BLaER1 treated with 17β-estradiol and CSF1 and Interleukin-3, amounts not matched to agents 10 nM and 100 nM (cell line): ENCODE data around the gene FHIT.

Experiments used
- H3K27ac ChIP-seq, 11 experiments: shearing (Covaris generic); formaldehyde crosslinking; 2 replicates each; pipeline ENCODE4 v1.8.1; 2022
- H3K27me3 ChIP-seq, 11 experiments: shearing (Covaris generic); formaldehyde crosslinking; 2 replicates each; pipeline ENCODE4 v1.8.1; 2022
- H3K36me3 ChIP-seq, 11 experiments: shearing (Covaris generic); formaldehyde crosslinking; 2 replicates each; pipeline ENCODE4 v1.8.1; 2022
- H3K4me1 ChIP-seq, 10 experiments: shearing (Covaris generic); formaldehyde crosslinking; 2 replicates each; pipeline ENCODE4 v1.8.1; 2022
- H3K4me2 ChIP-seq, 11 experiments: shearing (Covaris generic); formaldehyde crosslinking; 2 replicates each; pipeline ENCODE4 v1.8.1; 2022
- H3K4me3 ChIP-seq, 10 experiments: shearing (Covaris generic); formaldehyde crosslinking; 2 replicates each; pipeline ENCODE4 v1.8.1; 2022
- H3K9ac ChIP-seq, 11 experiments: shearing (Covaris generic); formaldehyde crosslinking; 2 replicates each; pipeline ENCODE4 v1.8.1; 2022
- H3K9me3 ChIP-seq, 11 experiments: shearing (Covaris generic); formaldehyde crosslinking; replicated peaks in 1 of 11; 2 replicates each; pipeline ENCODE4 v1.8.1; 2022
- H4K20me1 ChIP-seq, 11 experiments: shearing (Covaris generic); formaldehyde crosslinking; 2 replicates each; pipeline ENCODE4 v1.8.1; 2022
- Cebpa-rat ChIP-seq, 11 experiments: shearing (Covaris generic); IDR thresholded peaks; 2 replicates each; pipeline ENCODE4 v1.8.1; 2022

Gene FHIT

DNA sequence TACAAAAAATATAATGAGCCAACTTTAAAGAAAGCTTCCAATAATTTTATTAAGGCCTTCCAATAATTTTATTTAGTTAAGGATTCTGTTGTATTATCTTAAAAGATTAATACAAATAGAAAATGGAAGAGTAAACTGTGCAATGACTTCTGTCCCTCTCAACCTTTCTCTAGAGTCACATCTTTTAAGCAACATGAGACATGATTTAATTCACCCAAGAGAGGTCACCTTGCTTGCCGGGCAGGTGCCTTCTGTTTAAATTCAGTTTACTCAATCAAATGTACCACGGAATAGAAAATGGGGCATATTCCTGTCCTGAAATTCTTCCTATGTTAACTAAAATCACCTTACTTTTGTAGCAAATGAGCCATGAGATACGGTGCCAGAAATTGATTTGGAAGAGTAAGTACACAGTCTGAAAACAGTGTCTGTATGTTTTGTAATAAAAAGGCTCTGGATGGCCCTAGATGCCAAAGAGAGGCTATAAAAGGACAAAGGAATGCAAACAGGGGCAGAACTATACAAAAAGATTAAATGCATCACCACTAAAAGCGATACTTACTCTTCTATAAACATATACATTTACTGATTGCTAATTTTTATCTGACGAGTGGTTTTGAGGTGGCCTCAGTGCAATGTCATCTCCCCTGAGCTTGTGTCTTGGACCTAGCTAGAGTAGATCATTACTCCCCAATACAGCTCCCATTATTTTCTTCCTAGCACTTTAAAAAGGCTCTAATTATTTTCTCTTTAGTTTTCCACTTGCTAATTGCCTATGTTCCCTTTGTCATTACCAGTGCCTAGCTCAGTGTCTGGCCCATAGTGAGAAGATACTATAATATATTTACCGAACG is 134.0 kb downstream of the FHIT start:
- Histone ChIP-seq H3K9me3 (peaks cover 0 to 12% (median 10%) of the 10 kb centered on the region in 11 experiments; a peak in 10 of 22 replicates), H3K4me3 (no peak overlapping the region)

DNA sequence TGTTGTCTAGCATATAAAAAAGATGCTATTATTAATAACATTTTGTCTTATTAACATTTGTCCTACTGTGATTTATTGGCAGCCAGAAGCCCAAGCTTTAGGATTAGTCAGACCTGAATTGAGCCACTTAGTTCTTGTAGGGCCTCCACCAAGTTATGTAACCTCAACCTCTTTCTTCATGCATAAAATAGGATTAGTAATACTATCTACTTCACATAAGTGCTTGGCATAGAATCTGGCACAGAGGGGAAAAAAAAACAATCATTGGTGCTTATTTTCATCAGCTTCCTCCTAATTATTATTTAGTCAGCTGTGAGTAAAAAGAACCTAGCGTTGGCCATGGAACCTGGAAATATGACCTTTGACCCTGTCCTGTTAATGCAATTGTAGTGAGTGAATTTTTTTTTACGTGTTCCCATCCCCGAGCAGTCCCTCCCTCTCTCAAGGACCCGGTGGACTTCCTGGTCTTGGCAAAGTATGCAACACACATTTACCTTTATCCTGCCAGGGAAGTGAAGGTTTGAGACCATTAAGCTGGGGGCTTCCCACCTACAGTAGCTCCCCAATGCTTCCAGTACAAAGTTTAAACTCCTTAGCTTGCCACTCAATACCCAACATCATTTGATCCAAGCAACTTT is 136.8 kb downstream of the FHIT start:
- TF ChIP-seq Cebpa-rat (IDR thresholded peaks at IDR 0.05): no peak
- Histone ChIP-seq H3K36me3 (no peaks in the 10 kb centered on the region), H4K20me1 (no peaks in the 10 kb centered on the region), H3K4me2 (no peak overlapping the region), H3K27me3 (no peaks in the 10 kb centered on the region), H3K4me1 (no peaks in the 10 kb centered on the region), H3K4me3 (no peak overlapping the region), H3K9ac (no peak overlapping the region), H3K27ac (no peak overlapping the region), H3K9me3 (no peaks in the 10 kb centered on the region)

More for the DNA sequence above, 134.0 kb downstream of the FHIT start:
- Histone ChIP-seq H3K27ac (no peak overlapping the region), H4K20me1 (no peaks in the 10 kb centered on the region), H3K4me1 (no peaks in the 10 kb centered on the region), H3K9ac (no peak overlapping the region), H3K4me2 (no peak overlapping the region), H3K36me3 (no peaks in the 10 kb centered on the region), H3K27me3 (no peaks in the 10 kb centered on the region)
- TF ChIP-seq Cebpa-rat (IDR thresholded peaks at IDR 0.05): no peak

DNA sequence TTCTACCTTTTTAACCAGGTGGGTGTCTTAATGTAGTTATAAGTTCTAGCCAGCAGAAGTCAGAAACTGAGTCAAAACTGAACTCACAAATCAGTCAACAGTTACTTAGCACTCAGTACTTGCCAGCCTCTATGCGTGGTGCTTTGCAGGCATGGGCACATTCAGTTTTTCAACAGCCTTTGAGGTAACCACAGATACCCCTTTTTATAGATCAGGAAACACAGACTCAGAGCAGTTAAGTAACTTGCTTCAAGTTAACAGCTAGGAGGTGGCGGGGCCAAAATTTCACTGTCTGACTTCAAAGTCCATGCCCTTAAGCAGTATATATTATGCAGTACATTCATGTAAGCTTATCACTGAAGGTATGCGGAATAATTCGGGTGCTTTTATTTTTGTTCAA is 139.4 kb downstream of the FHIT start:
- Histone ChIP-seq H3K4me3 (no peak overlapping the region), H3K9ac (no peak overlapping the region), H3K36me3 (no peaks in the 10 kb centered on the region), H3K4me2 (no peak overlapping the region), H4K20me1 (no peaks in the 10 kb centered on the region), H3K27ac (no peak overlapping the region), H3K4me1 (no peaks in the 10 kb centered on the region), H3K27me3 (no peaks in the 10 kb centered on the region), H3K9me3 (no peaks in the 10 kb centered on the region)
- no peak for TF ChIP-seq Cebpa-rat (IDR thresholded peaks at IDR 0.05)

DNA sequence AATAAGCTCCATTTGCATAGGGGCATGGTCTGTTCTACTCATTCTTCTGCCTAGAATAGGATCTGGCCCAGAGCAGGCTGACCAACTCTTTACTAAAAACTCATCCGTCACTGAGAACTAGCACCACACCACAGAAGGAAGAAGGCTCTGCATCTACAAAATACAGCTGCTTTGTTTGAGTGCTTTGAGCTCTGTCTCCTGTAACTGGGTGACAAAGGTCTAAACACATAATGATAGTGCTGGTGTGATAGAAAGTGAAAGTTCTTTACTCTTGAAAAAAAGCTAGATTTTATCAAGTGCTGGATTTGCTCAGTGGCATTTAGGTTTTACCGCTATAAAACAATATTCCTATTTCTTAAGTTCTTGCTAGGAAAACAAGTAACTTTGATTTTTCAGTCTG is 140.7 kb downstream of the FHIT start:
- Histone ChIP-seq H4K20me1 (no peaks in the 10 kb centered on the region), H3K27me3 (no peaks in the 10 kb centered on the region), H3K36me3 (no peaks in the 10 kb centered on the region), H3K4me1 (no peaks in the 10 kb centered on the region), H3K4me3 (no peak overlapping the region), H3K9ac (no peak overlapping the region), H3K27ac (no peak overlapping the region), H3K4me2 (no peak overlapping the region), H3K9me3 (no peaks in the 10 kb centered on the region)
- TF ChIP-seq Cebpa-rat (IDR thresholded peaks at IDR 0.05): no peak

DNA sequence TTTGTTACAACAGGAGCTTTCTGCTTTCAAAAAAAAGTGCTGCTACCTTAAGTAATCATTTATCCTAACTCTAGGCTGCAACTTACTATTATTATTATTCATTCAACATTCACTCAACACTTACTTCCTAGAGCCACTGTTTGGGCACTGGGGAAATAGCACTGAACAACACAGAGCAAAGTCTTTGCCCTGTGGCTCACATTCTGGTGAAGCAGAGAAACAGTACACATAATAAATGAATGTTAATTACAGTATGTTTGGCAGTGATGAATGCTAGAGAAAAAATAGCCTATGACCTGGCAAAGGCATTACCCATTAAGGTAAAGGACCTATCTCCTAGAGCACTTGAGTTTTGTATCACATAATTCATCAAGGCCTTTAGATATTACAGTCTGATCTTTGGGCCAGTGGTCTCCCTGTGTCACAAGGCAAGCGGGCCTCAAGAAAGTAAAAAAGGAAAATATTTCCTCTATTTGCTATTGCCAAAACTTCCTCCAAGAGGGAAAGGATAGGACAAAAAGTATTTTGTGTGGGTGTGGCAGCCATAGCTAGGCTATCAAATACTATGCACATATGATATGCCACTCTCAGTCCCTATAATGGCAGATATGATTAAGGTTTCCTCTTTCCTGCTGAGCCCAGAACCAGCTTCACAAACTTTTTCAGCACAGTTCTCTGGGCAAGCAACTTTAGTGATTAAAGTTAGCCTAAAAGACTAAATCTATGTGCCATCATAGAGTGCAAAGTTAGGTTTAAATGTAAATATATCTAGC is 142.8 kb downstream of the FHIT start:
- no peaks in the 10 kb centered on the region for H4K20me1 ChIP-seq
- H3K4me3 ChIP-seq: no peak overlapping the region
- no peak overlapping the region for H3K9ac ChIP-seq
- H3K4me2 ChIP-seq: no peak overlapping the region
- no peak overlapping the region for H3K27ac ChIP-seq
- no peaks in the 10 kb centered on the region for H3K9me3 ChIP-seq
- no peak for TF ChIP-seq Cebpa-rat (IDR thresholded peaks at IDR 0.05)
- no peaks in the 10 kb centered on the region for H3K36me3 ChIP-seq
- no peaks in the 10 kb centered on the region for H3K4me1 ChIP-seq
- no peaks in the 10 kb centered on the region for H3K27me3 ChIP-seq

DNA sequence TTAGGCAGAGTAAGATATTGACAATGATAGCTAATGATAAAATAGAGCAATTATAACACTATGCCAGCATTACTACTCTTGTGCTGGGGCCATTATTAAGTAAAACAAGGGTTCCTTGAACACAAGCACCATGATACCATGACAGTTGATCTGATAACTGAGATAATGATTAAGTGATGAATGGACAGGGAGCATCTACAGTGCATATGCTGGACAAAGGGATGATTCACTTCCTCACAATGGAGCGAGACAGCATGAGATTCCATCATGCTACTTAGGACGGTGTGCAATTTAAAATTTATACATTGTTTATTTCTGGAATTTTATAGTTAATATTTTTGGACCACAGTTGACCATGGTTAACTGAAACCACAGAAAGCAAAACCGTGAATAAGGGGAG is 156.6 kb downstream of the FHIT start:
- Histone ChIP-seq H3K36me3 (no peaks in the 10 kb centered on the region), H3K27me3 (no peaks in the 10 kb centered on the region), H3K4me1 (no peaks in the 10 kb centered on the region), H3K4me3 (no peak overlapping the region), H3K4me2 (no peak overlapping the region), H3K9ac (no peak overlapping the region), H3K27ac (no peak overlapping the region), H4K20me1 (no peaks in the 10 kb centered on the region), H3K9me3 (no peaks in the 10 kb centered on the region)
- TF ChIP-seq Cebpa-rat (IDR thresholded peaks at IDR 0.05): no peak

DNA sequence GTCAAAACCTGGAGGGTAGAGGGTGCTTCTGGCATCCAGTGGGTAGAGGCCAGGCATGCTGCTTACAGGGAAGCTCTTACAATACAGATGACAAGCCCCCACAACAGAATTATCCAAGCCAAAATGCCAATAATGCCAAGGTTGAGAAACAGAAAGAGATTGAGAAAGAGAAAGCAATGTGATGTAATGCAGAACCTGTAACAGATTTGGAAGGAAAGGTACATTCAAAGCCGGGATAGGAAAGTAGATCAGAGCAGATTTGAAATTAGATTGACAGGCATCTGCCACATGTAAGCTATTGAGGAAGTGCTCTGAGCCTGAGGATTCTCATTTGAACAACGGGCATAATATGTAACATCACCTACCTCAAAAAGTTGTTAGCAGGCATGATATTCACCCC is 157.9 kb downstream of the FHIT start:
- H3K4me3 ChIP-seq: no peak overlapping the region
- TF ChIP-seq Cebpa-rat (IDR thresholded peaks at IDR 0.05): no peak
- H3K9me3 ChIP-seq: no peaks in the 10 kb centered on the region
- no peaks in the 10 kb centered on the region for H3K27me3 ChIP-seq
- H3K4me2 ChIP-seq: no peak overlapping the region
- H3K4me1 ChIP-seq: no peaks in the 10 kb centered on the region
- no peak overlapping the region for H3K27ac ChIP-seq
- H4K20me1 ChIP-seq: no peaks in the 10 kb centered on the region
- H3K9ac ChIP-seq: no peak overlapping the region
- no peaks in the 10 kb centered on the region for H3K36me3 ChIP-seq

DNA sequence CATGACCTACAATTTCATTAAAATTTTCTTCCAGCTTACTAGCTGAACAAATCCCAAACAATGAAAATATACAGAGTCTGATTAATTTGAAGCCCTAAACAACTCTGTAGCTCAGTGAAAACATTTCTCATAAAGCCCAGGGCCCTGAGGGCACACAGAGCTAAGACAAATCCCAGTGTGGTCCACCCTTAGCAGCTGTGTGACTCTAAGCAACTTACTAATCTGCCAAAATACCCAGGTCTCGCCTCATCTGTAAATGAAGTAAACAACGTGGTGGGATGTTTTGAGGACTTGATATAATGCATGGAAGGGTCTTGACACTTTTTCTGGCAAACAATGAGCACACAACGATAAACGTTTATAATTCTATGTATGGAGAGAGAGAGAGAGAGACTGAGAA is 158.4 kb downstream of the FHIT start:
- Histone ChIP-seq H3K27me3 (no peaks in the 10 kb centered on the region), H3K27ac (no peak overlapping the region), H3K9ac (no peak overlapping the region), H3K4me3 (no peak overlapping the region), H3K36me3 (no peaks in the 10 kb centered on the region), H3K9me3 (no peaks in the 10 kb centered on the region), H3K4me2 (no peak overlapping the region), H4K20me1 (no peaks in the 10 kb centered on the region), H3K4me1 (no peaks in the 10 kb centered on the region)
- TF ChIP-seq Cebpa-rat (IDR thresholded peaks at IDR 0.05): no peak

DNA sequence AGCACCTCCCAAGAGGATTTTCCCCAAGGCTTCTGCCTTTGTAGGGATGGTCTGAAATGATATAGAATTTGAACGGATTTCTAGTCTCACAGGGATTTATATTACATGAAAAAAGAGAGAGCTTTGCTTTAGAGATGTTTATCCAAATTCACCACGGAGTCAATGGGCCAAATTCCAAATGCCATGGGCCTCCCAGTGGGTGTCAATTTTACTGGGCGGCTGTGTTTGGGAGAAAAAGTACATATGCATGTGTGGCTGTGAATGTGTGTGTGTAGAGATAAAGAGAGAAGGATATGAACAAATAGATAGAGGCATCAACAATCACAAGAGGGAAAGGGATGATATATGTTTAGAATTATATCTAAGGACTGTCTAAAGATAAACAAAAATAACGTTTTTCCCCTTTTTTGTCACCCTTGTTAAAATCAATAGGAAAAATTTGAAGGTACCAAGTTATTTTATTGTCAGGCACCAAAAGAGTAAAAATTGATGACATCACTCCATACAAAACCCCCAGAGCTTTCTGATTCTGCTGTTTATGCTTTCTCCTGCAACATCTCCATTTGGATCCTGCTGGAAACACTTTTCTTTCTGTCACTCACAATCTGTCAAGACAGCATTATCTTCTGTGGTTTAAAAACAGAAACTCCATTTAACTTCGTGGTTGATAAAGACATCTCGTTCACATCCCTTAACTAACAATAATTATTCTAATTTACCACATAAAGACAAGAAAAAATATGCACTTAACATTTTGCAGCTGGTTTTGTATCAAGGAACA is 160.7 kb downstream of the FHIT start:
- H3K4me3 ChIP-seq: no peak overlapping the region
- H3K36me3 ChIP-seq: no peaks in the 10 kb centered on the region
- H3K4me1 ChIP-seq: no peaks in the 10 kb centered on the region
- no peak overlapping the region for H3K9ac ChIP-seq
- no peak for TF ChIP-seq Cebpa-rat (IDR thresholded peaks at IDR 0.05)
- H4K20me1 ChIP-seq: no peaks in the 10 kb centered on the region
- no peak overlapping the region for H3K4me2 ChIP-seq
- H3K9me3 ChIP-seq: no peaks in the 10 kb centered on the region
- H3K27ac ChIP-seq: no peak overlapping the region
- H3K27me3 ChIP-seq: no peaks in the 10 kb centered on the region
